GM19328 (cell line): ENCODE measurements around the gene TMEM200B.
"Not testable (repeated sequence)": the region's sequence is repeated elsewhere in the genome, so short reads cannot be mapped to it uniquely, and the experiment has no call there.

Experiments
- ATAC-seq: cut with Tn5 transposase; IDR thresholded peaks from one replicate; pipeline ENCODE4 v1.9.1; 2021; ENCODE audit warnings: mild to moderate bottlenecking, moderate library complexity; ENCODE audit not compliant: unreplicated experiment

Gene TMEM200B

GRCh38 chr1:29112705-29113412, 10.8 kb downstream of the TMEM200B start:
- no peak for ATAC-seq

- ATAC-seq: not testable (repeated sequence)
These were observed 15.7 kb downstream of the TMEM200B start for GRCh38 chr1:29108041-29108440.

GRCh38 chr1:29105822-29106221, 17.9 kb downstream of the TMEM200B start:
- no peak for ATAC-seq

GRCh38 chr1:29100487-29100886, 23.2 kb downstream of the TMEM200B start:
- ATAC-seq: no peak

GRCh38 chr1:29099286-29099685, 24.4 kb downstream of the TMEM200B start:
- ATAC-seq: no peak

GRCh38 chr1:29096231-29096886, 27.3 kb downstream of the TMEM200B start:
- no peak for ATAC-seq

- ATAC-seq: no peak
These were observed 28.7 kb downstream of the TMEM200B start for GRCh38 chr1:29094954-29095353.

- no peak for ATAC-seq
These were observed 29.3 kb downstream of the TMEM200B start for GRCh38 chr1:29094433-29094832.

GRCh38 chr1:29092704-29093103, 31.0 kb downstream of the TMEM200B start:
- not testable (repeated sequence) for ATAC-seq

- no peak for ATAC-seq
These were observed 32.6 kb downstream of the TMEM200B start for GRCh38 chr1:29090937-29091618.

GRCh38 chr1:29084196-29084521, 39.5 kb downstream of the TMEM200B start:
- no peak for ATAC-seq

GRCh38 chr1:29083317-29084195, 40.1 kb downstream of the TMEM200B start:
- no peak for ATAC-seq

- no peak for ATAC-seq
These were observed 41.2 kb downstream of the TMEM200B start for GRCh38 chr1:29082519-29082918.

GRCh38 chr1:29081201-29081600, 42.5 kb downstream of the TMEM200B start:
- no peak for ATAC-seq

GRCh38 chr1:29079916-29080629, 43.6 kb downstream of the TMEM200B start:
- not testable (repeated sequence) for ATAC-seq

GRCh38 chr1:29077155-29077554, 46.5 kb downstream of the TMEM200B start:
- ATAC-seq: no peak
